ENCODE measurements around the gene ORC6.

ORC6 gene

DNA sequence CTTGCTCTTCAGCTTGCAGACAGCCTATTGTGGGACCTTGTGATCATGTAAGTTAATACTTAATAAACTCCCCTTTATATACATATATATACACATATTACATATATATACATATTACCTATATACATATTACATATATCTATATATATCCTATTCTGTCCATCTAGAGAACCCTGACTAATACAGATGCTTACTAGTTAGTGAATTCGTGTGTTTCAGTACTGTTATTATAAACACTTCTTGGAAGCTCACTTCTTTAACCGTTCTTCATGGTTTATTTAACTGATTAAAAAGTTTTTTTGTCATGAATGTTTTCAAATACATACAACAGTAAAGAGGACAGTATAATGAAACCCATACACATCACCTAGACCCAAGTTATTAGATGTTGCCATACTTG lies 12.6 kb downstream of the ORC6 start:
- no peak for DNase-seq

DNA sequence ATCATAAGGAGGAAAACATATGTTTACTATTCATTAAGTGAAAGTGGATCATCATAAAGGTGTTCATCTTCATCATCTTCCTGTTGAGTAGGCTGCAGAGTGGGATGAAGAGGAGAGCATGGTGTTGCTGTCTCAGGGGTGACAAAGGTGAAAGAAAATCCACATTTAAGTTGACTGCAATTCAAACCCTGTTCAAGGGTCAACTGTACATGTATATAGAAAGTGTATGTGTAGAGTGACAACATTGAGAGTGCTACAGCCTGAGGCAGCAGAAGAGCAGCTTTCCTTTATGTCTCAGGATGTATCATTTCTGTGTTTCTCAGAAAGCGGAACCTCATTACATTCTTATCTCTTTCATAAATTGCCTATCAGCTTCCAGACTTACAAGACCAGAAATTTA lies 17.2 kb downstream of the ORC6 start:
- no peak for DNase-seq

DNA sequence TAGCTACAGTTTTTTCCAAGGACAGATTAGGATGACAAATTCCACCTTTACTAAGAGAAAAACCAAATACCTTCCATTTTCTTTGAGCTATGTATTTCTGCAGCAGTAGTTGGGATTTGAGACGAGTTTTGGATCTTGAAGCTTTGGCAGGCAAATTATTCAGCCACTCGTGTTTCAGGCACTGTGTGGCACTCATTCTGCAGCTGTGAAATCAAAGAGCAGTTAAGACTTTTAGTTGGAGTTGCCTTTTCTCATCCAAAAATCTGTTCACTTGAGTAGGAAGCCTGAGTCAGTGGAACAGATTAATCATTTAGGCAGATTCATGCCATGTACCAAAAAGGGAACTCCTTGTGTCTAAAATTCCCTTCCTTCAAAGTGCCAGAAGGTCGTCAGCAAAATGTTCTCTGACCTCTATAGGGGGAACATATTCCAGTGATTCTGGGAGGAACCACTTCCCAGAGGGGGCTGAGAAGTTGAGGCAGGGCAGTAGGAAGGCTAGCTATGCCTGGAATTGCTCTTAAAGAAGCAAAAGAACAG lies 20.1 kb downstream of the ORC6 start:
- no peak for DNase-seq

DNA sequence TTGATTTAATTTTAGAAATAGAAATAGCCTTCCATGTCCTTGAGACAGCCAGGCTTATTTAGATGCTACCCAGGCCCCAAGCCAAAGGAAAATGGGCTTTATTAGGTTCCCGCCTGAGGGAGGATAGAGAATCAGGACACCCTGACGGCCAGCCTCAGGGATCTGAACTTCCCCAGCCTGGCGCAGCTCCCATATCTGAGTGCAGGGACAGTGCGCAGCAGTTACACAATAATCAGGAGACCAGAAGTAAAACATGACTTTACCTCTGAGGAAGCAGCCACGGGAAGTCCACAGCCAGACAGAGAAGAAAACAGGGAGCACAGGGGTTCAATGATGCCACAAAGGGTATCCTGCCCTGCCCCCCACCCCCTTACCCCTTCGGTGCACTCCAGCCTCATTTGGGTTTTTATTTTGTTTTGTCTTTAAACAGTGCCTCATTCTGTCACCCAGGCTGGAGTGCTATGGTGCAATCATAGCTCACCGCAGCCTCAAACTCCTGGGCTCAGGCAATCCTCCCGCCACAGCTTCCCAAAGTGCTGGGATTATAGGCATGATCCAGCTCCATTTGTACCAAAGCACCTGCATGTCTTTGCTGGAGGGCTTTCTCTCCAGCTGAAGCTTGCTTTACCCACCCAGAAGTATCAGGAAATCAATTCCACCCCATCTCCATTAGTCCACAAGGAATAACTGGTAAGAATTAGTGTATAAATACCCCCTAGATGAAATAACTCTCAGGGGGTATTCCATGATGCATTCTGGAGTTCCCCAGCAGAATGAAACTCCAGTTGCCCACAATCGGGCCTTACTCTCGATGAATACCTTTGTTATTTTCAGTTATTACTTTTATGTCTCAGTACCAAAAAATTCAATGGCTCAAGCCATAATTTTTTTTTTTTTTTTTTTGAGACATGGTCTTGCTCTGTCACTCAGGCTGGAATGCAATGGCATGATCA lies 21.9 kb downstream of the ORC6 start:
- no peak for DNase-seq

DNA sequence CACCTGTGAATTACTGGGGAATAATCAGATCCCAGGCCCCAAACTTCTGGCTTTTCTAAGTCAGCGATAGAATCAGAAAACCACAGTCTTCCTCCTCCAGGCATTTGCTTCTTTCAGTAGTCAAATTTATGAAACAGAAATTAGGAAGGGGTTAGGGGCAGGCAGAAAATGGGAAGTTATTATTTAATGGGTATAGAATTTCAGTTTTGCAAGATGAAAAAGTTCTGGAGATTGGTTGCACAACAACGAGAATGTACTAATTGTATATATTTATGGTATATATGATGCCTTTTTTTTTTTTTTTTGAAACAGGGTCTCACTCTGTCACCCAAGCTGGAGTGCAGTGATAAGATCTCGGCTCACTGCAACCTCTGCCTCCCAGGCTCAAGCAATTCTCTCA lies 23.5 kb downstream of the ORC6 start:
- DNase-seq: no peak

DNA sequence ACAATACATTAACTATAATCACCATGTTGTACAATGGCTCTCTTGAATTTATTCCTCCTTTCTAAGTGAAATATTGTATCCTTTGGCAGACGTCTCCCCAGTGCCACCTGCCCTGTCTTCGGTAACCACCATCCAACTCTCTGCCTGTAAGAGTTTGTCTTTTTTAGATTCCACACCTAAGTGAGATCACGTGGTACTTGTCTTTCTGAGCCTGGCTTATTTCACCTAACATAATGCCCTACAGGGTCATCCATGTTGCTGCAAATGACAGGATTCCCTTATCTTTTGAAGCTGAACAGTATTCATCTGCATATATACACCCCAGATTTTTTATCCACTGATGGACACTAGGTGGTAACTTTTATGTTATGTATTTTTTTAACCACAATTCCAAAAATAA lies 24.2 kb downstream of the ORC6 start:
- DNase-seq: no peak

DNA sequence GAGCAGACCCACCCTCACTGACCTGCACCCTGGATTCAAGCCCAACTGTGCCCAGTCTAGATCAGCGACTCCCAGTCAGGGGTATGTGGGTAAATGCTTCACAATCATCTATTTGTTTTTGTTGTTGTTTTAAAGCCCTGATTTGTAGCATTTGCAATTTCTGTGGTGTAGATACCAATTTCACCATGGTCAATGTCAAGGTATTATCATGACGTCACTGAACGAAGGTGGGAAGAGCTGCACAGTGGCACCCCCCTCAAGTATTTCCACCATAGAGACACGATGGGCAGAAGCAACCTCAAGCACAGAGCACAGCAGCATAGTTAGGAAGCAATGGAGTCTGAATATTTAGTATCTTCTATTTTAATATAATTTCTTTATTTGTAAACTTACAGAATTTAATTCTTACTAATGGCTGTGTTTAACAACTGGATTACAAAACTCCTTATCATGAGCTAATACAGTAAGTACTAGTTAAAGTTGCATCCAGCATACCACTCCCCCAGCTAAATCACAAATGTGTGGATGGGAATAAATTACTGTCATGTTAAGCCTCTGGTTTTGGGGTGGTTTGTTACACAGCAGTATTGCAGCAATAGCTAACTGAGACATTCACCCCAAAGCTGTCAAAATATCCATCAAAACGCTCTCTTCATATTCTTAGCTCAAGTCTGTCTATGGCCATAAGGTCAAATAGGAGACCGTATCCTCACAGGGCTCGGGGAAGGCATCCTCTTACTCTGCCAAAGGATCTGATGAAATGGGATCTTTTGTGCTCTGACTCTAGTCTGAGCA lies 25.5 kb downstream of the ORC6 start:
- DNase-seq: no peak

DNA sequence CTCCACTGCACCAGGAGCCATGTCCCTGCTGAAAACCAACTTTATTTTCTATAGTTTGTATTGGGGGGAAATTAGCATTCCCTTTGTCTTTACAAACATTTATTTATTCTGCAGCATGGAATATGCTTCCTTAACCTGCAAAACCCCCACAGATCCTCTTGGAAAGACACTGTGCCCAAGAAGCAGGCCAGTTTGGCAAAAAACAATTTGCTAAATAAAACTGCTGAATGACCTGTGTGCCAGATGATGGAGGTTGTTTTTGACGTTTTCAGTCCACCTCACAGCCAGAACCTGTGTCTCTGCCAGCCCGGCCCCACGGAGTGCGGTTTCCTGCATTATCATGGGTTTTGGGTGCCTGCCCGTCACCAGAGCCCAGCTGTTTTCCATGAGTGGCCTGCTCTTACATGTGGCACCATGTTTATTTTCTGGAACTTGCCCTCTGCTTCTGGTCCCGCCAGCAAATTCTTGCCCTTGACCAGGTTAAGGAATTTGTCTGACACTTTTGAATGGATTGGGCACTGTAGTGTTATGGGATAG lies 26.4 kb downstream of the ORC6 start:
- no peak for DNase-seq

DNA sequence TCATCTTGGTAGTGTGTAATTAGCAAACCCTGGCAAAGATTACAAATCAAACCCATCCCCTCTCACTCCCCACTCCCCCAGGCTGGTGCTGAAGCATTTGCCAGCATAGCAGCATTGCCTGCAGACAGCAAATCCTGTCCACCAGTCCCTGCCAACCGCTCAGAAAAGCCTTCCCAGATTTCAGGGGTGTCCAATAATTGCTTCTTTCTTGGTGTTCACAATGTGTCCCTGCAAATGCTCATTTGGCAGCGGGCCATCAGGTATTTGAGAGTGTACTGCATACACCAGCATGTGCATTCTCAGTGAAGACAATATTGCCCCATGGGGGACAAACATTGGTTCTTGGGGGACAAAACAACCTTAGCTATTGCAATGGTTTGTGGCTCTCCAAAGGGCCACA lies 28.2 kb downstream of the ORC6 start:
- no peak for DNase-seq

DNA sequence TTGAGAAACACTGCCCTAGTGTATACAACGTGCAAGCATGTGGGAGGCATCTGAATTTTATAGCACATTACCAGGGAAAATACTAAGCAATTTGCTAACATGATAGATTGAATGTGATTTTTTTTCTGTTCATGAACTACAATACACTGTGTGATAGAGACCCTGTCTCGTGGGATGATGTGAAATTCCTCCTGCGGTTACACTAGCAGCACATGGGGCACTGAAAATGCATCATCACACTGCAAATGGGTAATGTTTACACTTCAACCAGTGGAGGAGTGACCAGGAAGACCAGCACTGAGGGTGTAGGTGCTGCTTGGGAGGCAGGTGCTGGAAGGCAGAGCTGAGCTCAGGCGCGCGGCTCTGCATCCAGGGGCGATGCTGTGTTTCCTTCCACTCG lies 28.8 kb downstream of the ORC6 start:
- DNase-seq: no peak

DNA sequence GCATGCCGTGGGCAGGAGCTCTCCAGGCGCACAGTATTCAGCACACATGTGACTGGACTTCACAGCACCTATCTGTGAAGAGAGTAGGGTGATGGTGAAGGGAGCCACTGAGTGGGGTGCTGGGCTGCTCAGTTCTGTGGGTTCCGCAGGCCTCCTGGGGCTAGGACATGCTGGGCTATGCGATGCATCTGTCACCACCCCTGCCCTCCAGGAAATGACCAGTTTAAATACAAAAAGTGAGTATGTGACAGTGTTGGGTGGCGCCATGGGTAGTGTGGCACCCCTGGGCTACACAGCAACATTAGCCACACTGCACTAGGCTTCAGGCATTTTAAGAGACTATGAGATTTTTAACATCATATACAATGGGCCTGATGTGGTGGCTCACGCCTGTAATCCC lies 30.1 kb downstream of the ORC6 start:
- DNase-seq: no peak

DNA sequence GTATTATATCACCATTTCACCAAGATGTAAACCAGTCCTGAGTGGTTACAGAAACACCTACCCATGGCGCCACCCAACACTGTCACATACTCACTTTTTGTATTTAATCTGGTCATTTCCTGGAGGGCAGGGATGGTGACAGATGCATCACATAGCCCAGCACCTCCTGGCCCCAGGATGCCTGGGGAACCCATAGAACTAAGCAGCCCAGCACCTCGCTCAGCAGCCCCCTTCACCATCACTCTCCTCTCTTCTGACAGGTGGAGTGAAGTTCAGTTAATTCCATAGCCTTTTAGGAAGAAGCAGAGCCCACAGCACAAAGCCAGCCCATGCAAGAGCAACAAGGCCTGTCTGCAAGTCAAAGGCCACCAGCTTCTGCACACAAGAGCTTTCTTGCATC lies 31.2 kb downstream of the ORC6 start:
- no peak for DNase-seq

DNA sequence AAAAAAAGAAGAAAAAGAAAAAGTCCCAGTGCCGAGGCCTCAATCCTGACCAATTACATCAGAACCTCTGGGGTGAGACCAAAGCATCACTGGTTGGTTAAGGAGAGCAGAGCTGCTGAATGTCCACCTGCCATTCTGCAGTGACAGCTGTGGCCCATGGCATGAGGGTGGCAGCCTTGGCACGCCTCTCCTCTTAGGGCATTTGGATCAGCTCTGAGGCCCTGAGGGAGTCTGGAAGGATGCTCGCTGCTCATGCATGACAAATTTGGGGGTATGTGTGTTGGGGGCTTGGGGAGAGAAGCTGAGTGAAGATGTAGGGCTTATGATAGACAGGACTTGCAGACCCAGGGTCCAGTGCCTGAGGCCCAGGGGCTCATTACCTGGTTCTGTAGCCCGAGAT lies 32.4 kb downstream of the ORC6 start:
- no peak for DNase-seq

DNA sequence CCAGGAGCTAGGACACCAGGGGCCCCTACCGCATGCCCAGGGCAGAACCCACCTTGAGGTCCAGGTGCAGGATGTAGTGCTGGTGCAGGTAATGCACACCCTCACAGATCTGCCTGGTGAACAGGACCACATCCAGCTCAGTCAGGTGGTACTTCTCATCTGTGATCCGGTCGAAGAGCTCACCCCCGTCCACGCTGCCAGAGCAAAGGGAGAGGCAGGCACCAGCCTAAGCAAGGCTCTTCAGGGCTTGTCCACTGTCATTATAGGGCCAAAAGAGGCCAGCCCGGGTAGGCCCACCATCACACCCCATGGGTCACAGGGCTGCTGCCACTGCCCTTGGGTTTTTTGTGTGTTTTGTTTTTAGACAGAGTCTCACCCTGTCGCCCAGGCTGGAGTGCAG lies 37.7 kb downstream of the ORC6 start:
- DNase-seq: no peak

DNA sequence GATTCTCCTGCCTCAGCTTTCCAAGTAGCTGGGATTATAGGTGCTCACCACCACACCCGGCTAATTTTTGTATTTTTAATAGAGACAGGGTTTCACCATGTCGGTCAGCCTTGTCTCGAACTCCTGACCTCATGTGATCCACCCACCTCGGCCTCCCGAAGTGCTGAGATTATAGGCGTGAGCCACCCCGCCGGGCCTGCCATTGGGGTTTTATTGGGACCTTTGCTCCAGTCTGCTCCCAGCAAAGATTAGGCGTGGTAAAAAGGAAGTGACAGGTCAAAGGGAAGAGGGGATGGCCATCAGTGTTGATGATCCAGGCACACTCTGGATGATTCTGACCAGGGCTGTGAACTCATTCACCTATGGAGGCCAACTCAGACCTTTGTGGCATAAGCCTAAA lies 38.2 kb downstream of the ORC6 start:
- DNase-seq: no peak

DNA sequence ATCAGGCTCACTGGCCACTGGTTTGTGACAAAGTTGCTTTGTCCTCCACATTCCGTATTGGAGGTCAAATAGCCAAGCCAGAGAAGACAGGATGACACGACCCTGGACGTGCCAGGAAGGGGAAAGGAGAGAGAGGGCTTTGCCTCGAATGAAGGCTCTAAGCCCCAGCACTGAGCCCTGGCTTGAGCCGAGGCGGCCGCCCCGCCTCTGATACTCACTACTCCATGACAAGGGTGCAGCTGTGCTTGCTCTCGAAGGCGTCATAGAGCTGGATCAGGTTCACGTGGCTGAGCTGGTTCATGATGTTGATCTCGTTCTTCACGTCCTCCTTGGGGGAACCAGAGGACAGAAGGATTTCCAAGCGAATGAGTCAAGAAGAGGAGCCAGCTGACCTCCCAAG lies 39.3 kb downstream of the ORC6 start:
- no peak for DNase-seq

DNA sequence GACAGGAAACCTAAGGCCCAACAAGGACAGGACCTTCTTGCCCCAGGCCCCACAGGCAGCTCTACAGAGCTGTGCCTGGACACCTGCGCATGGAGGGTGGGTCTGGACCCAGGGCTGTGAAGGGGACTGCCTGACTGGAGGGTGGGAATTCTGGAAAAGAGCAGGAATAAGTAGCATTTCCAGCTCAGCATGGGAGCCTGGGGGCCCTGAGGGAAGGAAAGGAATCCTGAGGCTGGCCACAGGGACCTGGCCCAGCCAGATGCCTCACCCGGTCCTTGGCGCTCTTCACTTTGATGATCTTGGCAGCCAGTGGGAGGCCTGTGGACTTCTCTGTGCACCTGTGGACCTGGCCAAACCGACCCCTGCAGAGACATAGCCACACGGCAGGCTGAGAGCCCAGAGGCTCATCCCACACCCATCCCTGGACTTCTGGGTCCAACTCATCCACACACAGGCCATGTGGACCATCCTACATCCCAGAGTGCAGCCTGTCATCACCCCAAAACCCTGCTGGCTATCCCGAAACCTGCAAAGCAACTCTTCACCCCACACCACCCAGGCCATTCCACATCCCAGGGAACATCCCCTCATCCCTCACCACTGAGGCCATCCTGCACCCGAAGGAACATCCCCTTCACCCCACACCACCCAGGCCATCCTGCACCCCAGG lies 40.0 kb downstream of the ORC6 start:
- no peak for DNase-seq

DNA sequence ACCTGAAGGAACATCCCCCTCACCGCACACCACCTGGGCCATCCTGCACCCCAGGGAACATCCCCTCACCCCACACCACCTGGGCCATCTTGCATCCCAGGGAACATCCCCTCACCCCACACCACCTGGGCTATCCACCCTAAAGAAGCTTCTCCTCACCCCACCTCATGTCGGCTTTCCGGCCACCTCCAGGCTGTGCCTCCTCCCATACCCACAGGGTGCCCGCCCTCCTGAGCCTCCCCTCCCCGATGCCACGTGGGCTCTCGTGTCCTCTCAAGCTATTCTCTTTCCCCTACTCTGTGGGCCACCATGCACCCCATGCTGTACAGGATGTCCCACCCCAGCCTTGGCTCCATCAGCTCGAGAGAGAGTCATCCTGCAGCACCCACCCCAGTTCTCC lies 40.7 kb downstream of the ORC6 start:
- DNase-seq: no peak

DNA sequence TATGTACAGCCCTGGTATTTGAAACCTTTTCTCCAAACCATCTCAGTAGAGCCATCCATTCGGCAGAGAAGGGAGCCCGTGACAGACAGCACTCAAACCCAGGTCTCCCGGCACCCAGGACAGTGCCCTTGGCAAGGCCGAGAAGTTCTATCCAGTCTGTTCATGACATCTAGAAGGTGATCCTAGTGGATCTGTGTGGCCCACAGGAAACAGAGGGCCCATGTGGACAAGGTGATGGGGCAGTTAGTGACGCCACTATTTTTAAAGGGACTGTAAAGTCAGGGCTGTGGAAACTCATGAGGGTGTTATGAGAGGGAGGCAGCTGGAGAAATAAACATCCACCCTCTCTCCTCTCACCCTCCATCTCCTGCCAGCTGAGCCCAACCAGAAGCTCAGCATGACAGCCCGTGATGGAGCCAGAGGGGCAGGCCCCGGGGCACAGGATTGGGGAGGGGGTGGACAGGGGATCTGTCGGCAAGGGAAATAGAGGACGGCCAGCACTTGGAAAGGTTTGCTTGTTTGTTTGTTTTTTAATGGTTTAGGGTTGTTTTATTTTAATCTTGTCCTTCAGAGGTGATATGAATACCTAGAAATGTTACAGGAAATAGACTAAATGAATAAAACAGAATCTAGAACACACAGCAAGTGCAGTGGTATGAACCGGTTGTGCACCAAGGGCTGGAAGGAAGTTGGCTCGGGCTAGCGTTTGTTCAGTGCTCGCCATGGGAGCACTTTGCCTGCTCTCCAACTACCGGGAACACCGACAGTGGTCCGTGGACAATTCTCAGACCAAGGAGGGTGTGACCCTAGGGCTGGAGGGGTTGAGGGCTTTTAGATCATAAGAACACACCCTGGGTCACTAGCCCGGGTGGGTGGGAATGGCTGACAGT lies 41.6 kb downstream of the ORC6 start:
- no peak for DNase-seq

DNA sequence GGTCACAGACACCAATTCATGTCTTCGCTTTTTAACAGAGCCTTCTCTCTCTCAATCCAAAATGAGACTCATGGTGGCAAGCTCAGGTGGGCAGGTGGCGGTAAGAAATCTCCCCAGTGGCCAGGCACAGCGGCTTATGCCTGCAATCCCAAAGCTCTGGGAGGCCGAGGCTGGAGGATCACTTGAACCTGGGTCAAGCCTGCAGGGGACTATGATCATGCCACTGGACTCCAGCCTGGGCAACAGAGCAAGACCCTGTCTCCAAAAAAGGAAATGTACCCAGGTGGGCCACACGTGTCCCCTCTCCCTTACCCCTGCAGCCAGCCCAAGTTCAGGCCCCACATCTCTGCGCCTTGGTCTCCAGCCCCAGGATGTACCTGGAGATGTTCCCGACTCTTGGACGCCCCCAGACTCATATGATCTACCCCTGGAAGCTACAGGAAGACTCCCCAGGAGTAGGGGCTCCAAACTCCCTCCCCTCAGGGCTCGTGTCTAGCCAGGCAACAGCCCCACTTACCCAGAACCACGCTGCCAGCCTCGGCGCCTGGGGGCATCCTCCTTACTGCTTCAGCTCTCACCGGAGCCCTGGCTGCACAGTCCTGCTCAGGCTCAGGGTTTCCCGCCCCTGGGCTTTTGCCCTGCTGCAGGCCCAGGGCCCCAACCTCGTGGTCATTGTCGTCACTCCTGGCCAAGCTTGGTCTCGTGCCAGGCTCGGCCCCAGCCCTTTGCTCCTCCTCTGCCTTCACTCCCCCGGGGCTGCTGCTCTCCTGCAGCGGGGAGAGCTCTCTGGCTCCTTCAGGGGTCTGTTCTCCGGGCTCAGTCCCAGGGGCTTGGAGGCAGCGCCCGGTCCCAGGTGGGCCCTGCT lies 42.5 kb downstream of the ORC6 start:
- no peak for DNase-seq

DNA sequence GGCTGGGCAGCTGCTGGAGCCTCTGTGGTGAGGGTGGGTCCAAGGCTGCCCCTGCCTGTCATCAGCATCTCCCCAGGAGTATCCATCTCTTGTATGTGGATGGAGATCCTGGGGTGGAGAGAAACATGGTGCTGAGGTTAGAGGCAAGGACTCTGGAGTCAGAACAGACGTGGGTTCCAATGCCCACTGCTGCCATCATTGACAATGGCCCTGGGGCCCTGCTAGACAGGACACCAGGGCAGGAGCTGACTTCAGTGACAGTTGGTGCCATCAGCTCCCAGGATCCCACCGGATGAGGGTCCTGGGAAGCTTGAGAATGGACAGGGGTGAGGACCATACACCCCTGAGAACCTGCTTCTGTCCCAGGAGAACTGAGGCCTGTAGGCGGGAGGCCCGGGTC lies 43.1 kb downstream of the ORC6 start:
- no peak for DNase-seq
